Inferior parietal cortex (tissue), 1 donor: Measurements from ENCODE around the gene SEC14L2.
"Not testable (repeated sequence)": the region's sequence is repeated elsewhere in the genome, so short reads cannot be mapped to it uniquely, and the experiment has no call there.

ENCODE experiments used
- DNase-seq: peaks from one replicate; pipeline ENCODE4 v3.0.0-alpha.2; 2016; ENCODE audit errors: extremely low spot score

Gene SEC14L2

GRCh38 chr22:30455075-30455840 lies 58.4 kb downstream of the SEC14L2 start:
- DNase-seq = no peak

DNA sequence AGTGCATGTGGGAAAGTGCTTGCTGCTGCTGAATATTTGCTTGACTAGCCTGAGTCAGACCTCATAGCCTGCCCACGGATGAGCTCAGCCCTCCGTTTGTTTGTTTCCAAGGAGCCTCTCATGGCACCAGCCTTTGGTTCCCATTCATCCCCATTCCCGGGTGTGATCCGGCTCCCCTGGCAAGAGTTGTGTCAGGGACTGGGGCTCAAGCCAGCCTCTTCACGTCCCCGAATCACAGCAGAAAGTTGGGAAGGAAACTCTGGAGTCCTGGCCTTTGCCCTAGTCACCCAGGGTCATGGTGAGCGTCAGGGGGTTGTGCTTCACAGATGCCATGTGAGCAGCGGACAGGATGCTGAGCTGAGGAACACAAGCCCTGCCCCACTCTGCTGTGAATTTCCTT lies 61.2 kb downstream of the SEC14L2 start:
- DNase-seq = no peak

GRCh38 chr22:30459181-30460052 lies 62.6 kb downstream of the SEC14L2 start:
- DNase-seq = no peak

DNA sequence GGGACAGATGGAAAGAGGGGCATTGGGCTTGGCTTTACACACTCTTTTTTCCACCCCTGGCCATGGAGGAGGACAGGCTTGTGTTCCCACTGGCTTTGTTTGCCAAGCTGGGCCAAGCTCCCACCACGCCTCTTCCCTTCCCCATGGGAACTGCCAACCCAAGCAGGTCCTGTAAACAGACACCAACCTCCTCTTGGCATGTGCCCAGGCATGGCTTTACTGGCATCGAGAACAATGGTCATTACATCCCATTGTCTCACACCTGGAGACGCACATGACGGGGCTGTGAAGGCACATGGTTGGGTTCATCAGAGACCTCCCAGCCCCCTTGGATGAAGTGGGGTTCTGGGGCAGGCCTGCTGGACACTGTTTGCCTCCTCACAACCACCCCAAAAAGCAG lies 63.3 kb downstream of the SEC14L2 start:
- DNase-seq = no peak

GRCh38 chr22:30460555-30460954 lies 63.7 kb downstream of the SEC14L2 start:
- DNase-seq = not testable (repeated sequence)

- no peak for DNase-seq
These were observed 72.3 kb downstream of the SEC14L2 start for GRCh38 chr22:30469165-30469564.

DNA sequence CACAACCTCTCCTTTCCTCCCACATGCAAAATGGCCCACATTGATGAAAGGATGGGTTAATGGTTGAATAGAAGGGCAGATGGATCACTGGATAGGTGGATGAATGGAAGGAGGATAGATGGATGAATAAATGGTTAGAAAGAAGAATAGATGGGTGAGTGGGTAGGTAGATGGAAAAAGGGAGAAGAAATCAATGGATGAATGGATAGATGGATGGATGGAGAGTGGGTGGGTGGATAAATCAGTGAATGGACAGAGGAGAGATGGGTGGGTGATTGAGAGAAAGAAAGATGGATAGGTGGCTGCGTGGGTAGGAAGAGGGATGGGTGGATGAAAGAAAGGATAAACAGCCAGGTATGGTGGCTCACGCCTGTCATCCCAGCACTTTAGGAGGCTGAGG lies 73.8 kb downstream of the SEC14L2 start:
- DNase-seq = no peak

DNA sequence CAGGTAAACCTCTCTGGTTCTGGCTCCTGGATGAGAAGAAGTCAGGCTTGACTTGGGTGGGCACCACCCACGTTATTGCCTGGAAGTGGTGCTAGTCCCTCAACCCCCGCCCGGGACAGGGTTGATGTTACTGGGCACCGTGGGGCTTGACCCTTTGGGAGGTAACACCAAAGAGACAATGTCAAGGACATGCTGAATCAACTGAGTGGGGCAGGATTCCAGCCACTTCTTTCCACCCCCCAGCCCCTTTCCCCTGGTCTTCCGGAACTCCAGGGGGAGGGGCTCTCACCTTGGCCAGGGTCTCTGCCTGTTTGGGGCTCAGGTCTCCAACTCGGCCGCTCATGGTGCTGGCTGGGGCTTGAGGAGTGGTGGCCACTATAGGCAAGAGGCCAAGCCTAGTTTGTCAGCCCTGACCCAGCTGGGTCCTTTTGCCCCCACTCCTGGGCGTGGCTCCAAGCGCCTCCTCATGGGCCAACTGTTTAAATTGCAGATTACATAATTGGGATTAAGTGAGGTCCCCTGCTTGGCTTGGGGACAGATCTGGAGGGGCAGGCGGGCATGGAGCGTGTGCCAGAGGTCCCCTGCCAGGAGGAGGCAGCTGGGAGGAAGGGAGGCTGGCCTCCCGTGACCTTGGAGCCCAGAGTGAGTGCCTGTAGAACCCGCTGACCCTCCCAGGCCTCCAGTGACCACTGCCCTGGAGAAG lies 74.9 kb downstream of the SEC14L2 start, which contains the start of gene SEC14L3:
TSS of gene SEC14L3 (minus strand) at position 402 of the 703 bp plus-strand sequence. CDS start at position 343, 59 bp downstream.
- no peak for DNase-seq

- no peak for DNase-seq
These were observed 76.3 kb downstream of the SEC14L2 start for GRCh38 chr22:30472994-30473720.

DNA sequence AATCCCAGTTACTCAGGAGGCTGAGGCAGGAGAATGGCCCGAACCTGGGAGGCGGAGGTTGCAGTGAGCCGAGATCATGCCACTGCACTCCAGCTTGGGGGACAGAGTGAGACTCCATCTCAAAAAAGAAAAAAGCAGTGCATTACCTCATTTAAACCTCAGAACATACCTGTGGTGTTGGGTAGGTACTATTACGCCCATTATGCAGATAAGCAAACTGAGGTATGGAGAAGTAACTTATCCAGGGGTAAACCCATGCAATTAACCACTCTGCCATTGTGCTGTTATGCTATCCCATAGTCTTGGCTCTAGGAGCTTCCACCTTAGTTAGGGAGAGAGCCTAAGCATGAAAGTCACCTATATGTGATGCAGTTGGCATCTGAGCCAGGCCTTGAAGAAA lies 77.3 kb downstream of the SEC14L2 start:
- DNase-seq = no peak
